GM19452 (cell line): ENCODE data around the gene UBE3D.
A peak's percentile ranks its signal among the peaks of the same experiment; 100 is the strongest.
"Not testable (repeated sequence)": the region's sequence is repeated elsewhere in the genome, so short reads cannot be mapped to it uniquely, and the experiment has no call there.

Source experiments
- ATAC-seq: cut with Tn5 transposase; IDR thresholded peaks from one replicate; pipeline ENCODE4 v1.9.1; 2021; ENCODE audit not compliant: unreplicated experiment

Gene UBE3D

DNA sequence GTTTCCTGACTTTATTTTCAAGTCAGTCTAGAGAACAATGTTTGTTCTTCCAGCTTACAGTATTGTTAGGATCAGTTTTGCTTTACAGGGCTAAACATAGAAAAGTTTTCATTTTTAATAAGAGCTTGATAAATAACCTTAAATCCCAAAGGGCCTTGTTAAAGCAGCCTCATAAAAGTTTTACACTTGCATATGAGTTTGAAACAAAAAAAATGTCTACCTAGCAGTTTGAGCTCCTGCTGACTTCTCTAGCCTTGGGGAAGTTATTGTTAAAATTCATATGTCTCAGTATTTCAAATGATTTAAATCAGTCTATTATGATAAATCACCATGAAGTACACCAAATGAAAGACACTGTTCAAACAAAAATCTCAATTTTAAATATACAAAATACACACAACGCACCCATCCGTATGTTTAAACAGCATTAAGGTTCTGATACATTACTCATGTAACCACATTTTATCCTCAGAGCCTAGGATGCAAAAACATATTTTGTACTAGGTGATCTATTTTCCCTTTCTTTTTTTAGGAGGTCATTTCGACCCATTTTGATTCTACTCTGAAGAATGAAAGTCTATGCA lies 87.2 kb downstream of the UBE3D start:
- no peak for ATAC-seq

DNA sequence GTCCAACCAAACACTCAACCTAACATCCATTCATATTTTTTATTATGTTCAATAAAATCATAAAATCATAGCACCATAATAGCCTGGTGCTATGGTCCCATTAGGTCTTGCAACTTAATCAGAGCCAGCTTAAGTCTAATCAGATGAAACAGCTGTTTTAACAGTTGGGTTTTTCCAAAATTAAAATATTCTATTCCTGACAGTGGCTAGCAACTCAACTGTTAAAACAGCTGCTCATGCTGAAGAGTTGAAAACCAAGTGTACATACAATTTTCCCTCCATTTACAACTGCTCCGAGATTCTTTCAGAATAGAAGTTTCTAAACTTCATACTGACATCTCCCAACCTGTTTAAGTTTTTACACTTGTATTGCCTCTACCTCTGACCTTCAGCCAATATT lies 89.5 kb downstream of the UBE3D start:
- ATAC-seq = no peak

DNA sequence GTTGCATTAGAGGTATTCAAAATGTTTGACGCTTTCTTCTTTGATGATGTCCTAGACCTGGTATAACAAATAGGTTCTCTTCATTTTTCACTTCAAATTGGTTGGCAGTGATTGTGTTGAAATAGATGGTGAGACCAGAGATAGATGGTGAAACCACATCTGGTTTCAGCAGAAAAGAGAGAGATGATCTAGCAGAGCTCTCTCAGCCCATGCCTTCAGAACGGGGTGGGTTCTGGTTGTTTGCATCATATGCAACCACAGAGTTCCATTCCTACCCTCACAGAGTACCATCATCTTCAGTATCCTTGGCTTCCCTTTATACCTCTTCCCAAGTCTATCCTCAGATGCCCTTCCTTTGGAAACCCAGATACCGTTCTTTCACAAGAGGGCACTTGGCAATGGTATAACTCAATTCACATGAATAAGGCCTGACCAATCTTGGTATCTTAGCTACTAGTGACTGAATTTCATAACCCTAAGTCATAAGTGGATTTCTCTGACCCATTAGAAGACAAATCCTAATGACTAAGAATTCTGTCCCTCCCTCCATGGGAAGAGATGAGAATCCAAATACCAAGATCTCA lies 93.7 kb downstream of the UBE3D start:
- no peak for ATAC-seq

DNA sequence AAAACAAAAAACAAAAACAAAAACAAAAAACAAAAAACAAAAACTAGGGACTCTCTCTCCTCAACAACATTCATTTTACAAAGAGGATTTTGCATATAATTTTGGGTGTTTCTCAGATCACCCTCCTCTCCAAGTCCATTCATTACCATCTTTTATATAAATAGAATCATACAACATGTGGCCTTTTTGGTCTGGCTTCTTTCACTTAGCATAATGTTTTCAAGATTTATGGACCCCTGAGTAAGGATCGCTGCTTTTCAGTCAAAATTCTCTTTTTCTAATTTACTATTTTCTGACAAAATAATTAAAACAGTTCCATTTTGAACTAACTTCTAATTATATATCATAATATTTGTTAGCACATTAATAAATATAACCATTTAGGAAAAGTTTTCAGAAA lies 94.8 kb downstream of the UBE3D start:
- ATAC-seq = no peak

DNA sequence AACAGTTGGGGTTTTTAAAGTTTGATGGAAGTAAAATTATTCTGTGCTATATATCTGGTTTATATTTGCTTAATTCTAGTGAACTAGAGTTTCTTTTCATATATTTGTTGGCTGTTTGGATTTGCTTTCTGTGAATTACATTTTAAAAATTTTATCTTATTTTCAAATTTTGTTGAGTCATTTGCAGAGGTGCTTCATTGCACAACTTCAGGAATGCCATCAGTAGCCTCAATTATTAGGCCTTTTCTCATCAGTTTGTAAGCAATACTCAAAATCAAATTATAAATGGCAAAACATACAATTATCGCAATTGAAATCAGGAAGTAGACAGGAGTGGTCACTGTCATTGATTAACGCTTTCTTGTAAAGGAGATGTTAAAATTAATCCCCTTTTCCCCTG lies 96.9 kb downstream of the UBE3D start:
- no peak for ATAC-seq

DNA sequence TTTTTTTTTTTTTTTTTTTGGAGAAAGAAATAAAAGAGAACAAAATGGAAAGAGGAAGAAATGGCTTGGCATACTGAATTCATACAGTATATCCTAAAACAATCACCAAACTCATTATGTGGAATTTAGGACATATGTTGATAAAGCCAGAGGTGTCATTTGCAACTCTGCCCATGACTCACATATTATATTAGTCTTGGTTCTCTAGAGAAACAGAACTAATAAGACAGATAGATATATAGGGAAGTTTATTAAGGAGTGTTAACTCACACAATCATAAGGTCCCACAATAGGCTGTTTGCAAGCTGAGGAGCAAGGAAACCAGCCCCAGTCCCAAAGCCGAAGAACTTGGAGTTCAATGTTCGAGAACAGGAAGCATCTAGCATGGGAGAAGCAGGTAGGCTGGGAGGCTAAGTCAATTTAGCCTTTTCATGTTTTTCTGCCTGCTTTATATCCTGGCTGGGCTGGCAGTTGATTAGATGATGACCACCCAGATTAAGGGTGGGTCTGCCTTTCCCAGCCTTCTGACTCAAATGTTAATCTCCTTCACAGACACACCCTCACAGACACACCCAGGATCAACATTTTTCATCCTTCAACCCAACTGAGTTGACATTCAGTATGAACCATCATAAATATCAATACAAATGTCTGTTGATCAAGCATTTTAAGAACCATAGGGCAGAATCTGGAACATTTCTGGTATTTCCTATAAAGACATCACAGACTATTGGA lies 102.3 kb downstream of the UBE3D start:
- ATAC-seq = no peak

DNA sequence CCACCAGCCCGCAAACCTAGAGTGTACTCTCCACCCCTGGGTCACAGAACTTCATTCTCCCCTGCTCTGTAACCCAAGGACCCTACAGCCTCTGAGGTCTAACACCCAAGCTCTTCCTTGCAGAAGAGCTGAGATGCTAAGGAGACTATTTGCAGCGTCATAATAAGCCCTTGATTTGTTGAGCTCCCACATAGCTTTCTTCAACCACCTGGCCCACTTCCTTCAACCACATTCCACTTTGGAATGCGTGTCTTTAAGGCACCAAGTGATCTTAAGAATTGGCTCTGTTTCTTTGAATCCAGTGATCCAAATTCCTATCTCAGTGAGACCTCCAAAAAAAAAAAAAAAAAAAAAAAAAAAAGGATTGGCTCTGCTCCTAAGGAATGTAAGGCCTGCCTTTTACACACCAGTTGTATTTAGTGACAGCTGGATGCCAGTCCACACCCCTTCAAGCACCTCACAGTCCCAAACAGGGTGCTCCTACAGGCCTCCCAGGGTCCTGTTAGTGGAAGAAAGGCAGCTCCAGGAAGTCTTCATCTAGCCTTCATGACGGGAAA lies 106.2 kb downstream of the UBE3D start:
- no peak for ATAC-seq

DNA sequence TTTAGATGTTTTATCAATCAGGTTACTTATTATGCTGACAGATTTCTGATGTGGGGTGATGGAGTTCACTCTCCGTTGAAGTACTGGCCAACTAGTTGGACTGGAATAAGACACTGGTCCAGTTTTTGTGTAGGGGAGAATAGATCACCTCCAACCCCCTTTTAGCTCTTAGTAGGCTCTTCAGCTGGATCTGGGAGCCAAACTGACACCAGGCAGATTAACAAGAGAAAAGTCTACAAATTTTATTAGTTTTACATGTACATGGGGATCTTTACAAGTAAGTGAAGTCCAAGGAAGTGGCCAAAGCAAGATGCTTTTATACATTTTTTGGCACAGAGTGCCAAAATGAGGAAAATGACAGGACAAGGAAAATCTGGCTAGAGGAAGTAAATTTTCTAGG lies 107.1 kb downstream of the UBE3D start:
- no peak for ATAC-seq

DNA sequence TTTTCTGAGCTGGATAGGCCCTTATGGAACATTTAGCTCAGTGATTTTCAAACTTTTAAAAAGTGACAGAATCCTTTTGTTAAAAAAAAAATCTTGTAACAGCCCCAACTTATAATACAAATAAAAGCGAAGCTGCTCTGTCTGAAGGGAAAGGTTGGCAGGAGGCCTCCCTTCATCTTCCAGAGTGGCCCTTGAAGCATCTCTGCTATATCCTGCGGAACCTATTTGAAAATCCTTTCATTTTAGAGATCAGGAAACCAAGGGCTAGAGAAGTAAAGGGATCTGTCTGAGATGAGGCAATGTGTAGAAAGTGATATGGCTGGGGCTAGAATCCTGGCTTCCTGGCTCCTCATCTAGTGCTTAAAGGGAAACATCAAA lies 107.8 kb downstream of the UBE3D start:
- ATAC-seq = no peak

DNA sequence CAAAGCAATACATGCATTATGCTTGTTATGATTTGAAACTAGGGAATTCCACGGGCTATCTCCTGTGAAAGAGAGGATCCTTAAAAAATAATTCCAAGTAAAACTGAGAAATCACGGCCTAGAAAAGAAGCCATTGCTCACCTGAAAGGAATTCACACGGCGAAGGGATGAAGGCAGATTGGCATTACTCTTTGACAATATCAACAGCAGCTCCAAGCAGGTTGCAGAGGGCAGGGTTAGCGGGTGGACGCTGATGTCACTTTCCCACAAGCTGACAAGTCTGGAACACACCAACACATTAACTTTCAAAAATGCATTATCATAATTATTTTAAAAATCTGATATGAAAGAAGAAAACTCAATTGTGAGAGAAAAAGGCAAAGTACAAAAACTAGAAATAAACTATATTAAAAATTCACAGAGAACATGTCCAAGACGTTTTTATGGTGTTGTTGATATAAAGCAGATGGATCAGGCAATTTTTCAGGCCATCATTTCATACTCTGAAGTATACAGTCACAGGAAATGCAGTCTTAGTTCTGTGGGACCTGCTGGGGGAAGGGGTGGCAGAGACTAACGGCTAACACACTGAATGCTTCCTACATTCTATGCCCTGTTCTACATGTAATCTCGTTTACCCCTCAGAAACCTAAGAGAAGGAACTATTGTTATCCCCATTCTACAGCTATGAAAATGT lies 108.3 kb downstream of the UBE3D start:
- no peak for ATAC-seq

DNA sequence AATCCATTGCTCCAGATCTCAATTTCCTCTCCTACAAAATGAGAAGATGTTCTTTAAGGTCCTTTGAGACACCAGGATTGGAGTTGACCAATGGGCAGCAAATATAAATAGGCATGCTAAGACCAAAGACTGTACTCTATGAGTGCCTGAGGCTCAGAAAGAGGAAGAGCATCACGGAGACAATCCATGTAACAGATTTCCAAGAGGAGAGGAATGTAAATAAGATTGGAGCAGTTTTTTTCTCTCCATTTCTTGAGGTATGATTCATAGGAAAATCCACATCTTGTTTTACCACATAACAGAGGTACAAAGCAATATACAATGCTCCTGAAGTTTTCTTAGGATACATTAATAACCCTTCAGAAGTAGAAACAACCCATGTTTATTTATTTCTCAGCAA lies 109.8 kb downstream of the UBE3D start:
- no peak for ATAC-seq

DNA sequence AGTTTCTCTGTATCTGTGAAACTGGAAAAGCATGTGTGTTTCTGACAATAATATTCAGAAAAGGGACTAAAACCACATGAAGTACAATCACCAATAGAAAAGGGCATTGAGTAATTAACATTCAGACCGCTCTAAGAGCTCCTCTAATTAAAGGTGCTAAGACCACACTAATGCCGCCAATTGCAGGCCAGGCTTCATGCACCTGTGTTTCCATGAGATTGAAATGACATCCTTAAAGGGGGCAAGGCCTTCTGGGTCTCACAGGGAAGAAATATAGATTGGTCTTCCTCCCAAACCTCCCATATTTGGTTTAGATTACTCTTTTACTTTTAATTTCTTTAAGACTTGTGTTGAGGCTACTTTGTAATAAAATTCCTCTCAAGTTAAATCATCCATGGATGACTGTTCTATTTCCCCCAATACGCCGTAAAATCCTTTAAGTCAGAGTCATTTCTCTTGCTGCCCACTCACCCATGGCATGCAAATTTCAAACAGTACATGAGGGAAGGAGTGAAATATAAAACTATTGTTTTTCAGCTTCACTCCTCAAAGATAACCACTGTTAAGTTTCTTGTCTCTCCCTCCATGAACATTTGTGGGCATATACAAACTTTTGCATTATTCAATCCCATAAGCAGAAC lies 110.6 kb downstream of the UBE3D start:
- ATAC-seq = peak; percentile 86

DNA sequence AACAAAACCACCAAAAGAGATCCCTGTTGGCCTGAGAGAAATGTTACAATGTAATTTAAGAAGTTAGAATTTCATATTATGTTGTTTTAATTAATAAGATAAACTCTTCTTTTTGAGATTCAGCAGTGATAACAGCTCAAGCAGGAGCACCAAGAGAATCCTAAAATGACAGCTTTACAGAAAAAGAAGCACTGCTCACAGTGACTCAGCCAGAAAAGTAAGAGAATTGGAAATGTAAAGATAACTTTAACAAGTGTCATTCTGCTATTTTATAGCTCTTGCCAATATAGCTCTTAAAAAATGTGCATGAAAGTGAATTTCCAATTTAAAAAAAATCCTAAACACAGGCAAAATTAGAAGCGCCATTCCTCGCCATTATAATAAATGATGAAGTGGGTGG lies 111.3 kb downstream of the UBE3D start:
- no peak for ATAC-seq

DNA sequence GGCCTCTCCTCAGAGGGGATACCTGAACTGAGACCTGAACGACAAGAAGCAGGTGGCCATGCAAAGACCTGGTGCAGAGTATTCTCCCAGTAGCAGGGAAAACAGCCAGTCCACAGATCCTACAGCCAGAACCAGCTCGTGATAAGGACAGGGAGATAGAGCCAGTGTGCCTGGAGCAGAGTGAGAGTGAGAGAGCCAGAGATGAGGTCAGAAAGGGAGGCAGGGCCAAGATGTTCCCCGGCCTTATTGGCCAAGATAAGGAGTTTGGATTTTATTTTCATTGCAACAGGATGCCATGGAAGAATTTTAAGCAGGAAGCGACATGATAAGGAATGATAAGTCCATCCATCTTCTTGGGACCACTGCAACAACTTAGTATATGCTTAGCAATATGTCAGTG lies 111.8 kb downstream of the UBE3D start:
- ATAC-seq = no peak

DNA sequence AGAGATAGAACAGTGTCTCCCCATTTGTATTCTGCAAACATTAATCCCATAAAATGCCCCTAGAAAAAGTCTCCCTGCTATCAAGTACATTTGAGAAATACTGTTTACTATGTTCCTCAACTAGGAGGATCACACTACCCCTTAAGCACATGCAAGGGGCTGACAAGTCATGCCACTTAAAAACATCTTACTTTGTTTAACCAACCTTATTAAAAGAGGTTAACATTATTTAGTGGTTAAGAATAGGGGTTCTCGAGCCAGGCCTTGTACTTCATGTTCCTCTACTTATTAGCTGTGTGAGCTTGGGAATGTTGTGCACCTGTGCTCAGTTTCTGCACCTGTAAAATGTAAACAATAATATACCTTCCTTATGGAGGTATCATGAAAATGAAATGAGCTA lies 113.7 kb downstream of the UBE3D start:
- no peak for ATAC-seq

DNA sequence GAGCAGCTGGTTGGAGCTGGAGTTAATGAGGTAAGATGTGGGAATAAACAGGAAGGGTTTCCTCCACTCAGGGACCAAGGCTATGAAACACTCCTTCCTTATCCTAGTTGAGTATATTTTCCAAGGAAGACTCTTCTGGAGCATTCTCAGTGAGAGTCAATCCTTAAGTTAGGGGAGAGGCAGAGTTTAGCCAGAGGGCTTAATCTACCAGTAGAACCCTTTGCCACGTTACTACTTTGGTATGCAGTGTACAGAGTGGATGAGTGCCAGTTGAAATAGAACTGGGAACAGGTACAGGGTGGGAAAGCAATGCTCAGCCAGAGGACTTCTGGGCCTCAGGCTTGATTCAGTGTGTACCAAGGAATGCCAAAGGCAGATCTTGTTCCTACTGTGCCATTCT lies 114.3 kb downstream of the UBE3D start:
- ATAC-seq = no peak

DNA sequence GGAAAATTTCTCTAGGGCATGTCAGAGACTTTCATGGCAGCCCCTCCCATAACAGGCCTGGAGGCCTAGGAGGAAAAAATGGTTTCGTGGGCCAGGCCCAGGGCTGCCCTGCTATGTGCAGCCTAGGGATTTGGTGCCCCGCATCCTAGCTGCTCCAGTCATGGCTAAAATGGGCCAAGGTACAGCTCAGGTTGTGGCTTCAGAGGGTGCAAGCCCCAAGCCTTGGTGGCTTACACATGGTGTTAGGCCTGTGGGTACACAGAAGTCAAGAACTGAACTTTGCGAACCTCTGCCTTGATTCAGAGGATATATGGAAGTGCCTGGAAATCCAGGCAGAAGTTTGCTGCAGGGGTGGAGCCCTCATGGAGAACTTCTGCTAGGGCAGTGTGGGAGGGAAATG lies 134.7 kb downstream of the UBE3D start:
- ATAC-seq = not testable (repeated sequence)

DNA sequence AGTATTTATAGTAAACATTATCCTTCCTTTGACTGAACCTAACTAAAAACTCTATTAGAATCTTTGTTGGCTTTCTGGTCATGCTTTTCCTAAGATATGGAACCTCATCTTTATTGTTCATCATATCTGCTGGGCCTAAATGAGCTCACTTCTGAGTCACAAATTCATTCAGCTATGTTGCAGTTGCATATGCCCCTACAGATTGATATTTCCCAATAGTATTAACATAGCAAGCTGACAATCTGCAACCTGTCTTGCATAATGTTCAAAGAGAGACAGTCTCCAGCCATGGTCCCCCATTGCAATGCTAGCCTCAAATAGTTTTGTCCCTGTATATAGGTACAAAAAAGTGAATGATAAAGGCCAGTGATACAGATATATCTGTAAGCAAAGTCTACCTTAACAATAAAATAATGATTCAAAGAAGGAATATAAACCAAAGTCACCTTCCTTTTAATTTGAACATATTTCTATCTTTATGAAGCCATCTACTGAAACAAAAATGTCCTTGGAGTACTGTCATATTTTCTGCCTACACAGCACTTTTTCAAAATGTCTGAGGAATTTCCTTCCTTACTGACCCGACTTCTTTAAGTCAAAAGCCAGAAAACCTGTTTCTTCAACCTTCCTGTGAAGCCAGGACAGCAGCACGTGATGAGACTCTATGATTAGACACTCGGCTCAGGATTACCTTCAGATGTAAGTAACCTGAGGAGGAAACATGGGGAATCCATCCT lies 140.7 kb downstream of the UBE3D start:
- ATAC-seq = no peak

DNA sequence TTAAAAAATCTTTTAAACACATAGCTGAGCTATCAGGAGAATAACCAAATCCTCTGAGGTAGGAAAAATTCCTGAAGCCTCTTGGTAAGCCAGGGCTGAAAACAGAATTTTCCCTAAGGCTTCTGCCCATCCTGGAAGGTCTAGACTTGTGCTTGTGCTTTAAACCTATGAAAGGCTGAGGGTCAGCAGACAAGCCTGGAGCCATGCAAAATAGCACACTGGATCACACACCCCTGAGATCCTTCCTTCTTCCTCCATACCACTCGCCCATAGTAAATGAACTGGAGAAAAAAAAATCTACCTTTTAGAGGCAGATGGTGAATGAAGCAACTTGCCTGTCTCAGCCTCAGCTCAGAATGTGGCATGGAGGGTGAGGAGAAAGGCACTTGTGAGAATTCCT lies 144.4 kb downstream of the UBE3D start:
- ATAC-seq = no peak

DNA sequence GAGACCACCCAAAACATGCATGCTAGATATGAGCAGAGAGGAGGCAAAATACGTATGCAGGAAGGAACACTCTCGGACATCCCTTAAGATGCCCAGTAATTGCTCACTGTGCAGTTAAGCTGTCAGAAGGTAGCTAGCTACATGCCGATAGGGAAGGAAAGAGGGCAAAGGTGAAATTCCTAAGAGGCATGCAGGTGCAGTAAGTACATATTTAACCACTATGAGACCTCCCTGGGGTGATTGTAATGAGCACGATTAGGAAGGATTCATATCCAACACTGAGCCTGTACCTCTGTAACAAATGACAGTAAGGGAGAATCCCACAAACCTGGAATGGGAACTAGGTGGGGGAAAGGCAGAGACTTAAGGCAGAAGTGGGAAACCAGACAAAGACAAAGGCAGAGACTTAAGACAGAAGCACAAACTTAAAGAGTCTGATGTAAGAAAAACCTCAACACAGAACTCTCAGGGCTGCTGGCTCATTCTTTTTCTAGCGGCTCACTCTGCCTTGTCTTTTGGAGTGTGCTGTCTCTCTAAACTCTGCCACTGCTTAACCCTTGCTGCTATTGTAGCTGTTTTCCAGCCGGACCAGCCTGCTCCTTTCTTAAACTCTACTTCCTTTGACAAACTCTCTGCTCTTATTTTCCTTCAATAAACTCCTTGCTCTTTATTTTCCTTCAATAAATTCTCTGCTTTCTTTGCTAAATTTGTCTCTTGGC lies 148.1 kb downstream of the UBE3D start:
- no peak for ATAC-seq
